Measurements from ENCODE around the gene CCDC177. TPM values are rescaled to one million over a fixed set of nuclear protein-coding genes. Genes with fewer than 3 reads are reported as not detected.

Gene CCDC177
- total and polyA plus RNA-seq, 9 of the 15 experiments (the other 6 are each of a cell fraction or from before 2014, with no cell fraction given) = not detected

GRCh38 chr14:69572841-69573135 lies 1.9 kb downstream of the CCDC177 start:
- TF ChIP-seq ZBTB33 (CRISPR knock-in tag; IDR thresholded peaks at IDR 0.05) (no peak), CHD4 (IDR thresholded peaks at IDR 0.05; ENCODE audit: insufficient read depth, insufficient replicate concordance, low read depth, low read length, poor library complexity, severe bottlenecking) (no peak), MIER1 (IDR thresholded peaks at IDR 0.05; ENCODE audit: low read depth) (no peak), POLR2B (IDR thresholded peaks at IDR 0.05; ENCODE audit: low read depth, partially characterized antibody) (no peak)
- CTCF ChIA-PET (ENCODE audit: low intra/inter-chr PET ratio) = no interaction called here
- WGBS (ENCODE audit: insufficient coverage, low coverage, missing lambda C conversion rate) = 93% methylated on average over 8 of the region's 40 CpGs
- FAIRE-seq (no peak), ATAC-seq (no peak), DNase-seq (ENCODE audit: extremely low read depth in 1 of 4, low spot score in 3 of 4) (no peak)
- Histone ChIP-seq H3K9me3 (replicated peaks; ENCODE audit: control insufficient read depth, insufficient read depth, low read depth, low read length) (no peaks in the 10 kb centered on the region), H3K27ac (ENCODE audit: extremely low read depth, low read depth, low read length) (no peak overlapping the region), H3K4me1 (replicated peaks in 1 of 2; ENCODE audit: control insufficient read depth in 2 of 2, insufficient read depth in 2 of 2, low read length in 2 of 2) (peaks cover 0 to 17% of the 10 kb centered on the region in 2 experiments; a peak in 2 of 5 replicates), H3K9me1 (ENCODE audit: control insufficient read depth, insufficient read depth, low read length) (no peaks in the 10 kb centered on the region), H2AFZ (ENCODE audit: low read depth, low read length) (no peak overlapping the region), H3K36me3 (ENCODE audit: control insufficient read depth, insufficient read depth, low read length) (no peaks in the 10 kb centered on the region), H4K20me1 (replicated peaks; ENCODE audit: control insufficient read depth, insufficient read depth, low read length) (no peaks in the 10 kb centered on the region), H3K27me3 (ENCODE audit: control insufficient read depth in 2 of 2, insufficient read depth in 2 of 2, low read length in 2 of 2) (peaks cover 5 to 30% of the 10 kb centered on the region in 2 experiments; a peak in 3 of 5 replicates), H3K4me3 (no peak overlapping the region), H3K79me2 (ENCODE audit: control insufficient read depth, insufficient read depth, low read length) (no peaks in the 10 kb centered on the region), H3K4me2 (ENCODE audit: insufficient read depth, low read length) (no peak overlapping the region), H3K9ac (ENCODE audit: insufficient read depth in 1 of 2, low read depth in 2 of 2, low read length in 2 of 2) (no peak overlapping the region)
- intact Hi-C loops (cut with micrococcal nuclease) = loop anchor here (10.0 kb wide), 1 partner anchor 328 kb away; no protein-coding TSS in a partner anchor
- no TSS peak for BruUV-seq (replicated peaks)
- POLR2A ChIA-PET = interaction anchor here (1.2 kb wide), 2 partner anchors 13 to 141 kb away, joined by 3 read pairs; no protein-coding TSS in a partner anchor
- in situ Hi-C loops (cut with MboI) = loop anchor here (25.0 kb wide), 1 partner anchor 465 kb away; no protein-coding TSS in a partner anchor
